HCT116 (cell line): ENCODE results near the gene CELF4. TPM values are rescaled to one million over a fixed set of nuclear protein-coding genes. Genes with fewer than 3 reads are reported as not detected.

ENCODE experiments used
- ATAC-seq: fragments of 200-7000 bp; cut with Tn5 transposase; 2 replicates; pipeline ENCODE4 v1.9.1; 2020; ENCODE audit warnings: mild to moderate bottlenecking, moderate library complexity
- BruUV-seq: library from RNA; stranded (reverse); fragments of 400-500 nt; replicated peaks from 2 replicates; lab custom pipeline; 2021; lab: Mats Ljungman, UMichigan
- CTCF ChIA-PET: fragments of 300-600 bp; sonication (Branson Sonifier 250); formaldehyde crosslinking; loops from one replicate; lab custom pipeline; 2021; ENCODE audit warnings: antibody characterized with exemption; lab: Charles Lee
- POLR2A ChIA-PET: fragments of 300-600, 350-600 bp; sonication (Branson Sonifier 250); formaldehyde crosslinking; loops from one replicate; lab custom pipeline; 2021; ENCODE audit warnings: antibody characterized with exemption; lab: Charles Lee
- RAD21 ChIA-PET, 2 experiments: fragments of 300-600 bp; sonication (Branson Sonifier 250); formaldehyde crosslinking; loops; one replicate each; lab custom pipeline; 2023; ENCODE audit warnings: low total read pairs in 2 of 2; ENCODE audit not compliant: uncharacterized antibody in 2 of 2, unreplicated experiment in 2 of 2, low non-redundant PET in 1 of 2; lab: Charles Lee
- DNase-seq: peaks from one replicate; pipeline ENCODE4 v3.0.0-alpha.2; 2010; ENCODE audit warnings: low read depth, low spot score
- H2AFZ ChIP-seq: fragments of 200-600 bp; shearing (Covaris generic), sonication (generic); 2 replicates; pipeline ENCODE4 v1.6.1; 2017; ENCODE audit warnings: low read depth, mixed run types, mixed read lengths, antibody characterized with exemption, low read length; ENCODE audit not compliant: poor library complexity, severe bottlenecking
- H3K27ac ChIP-seq: 2 replicates; pipeline ENCODE4 v1.5.1; 2012; ENCODE audit warnings: low read depth, low read length
- H3K27me3 ChIP-seq: fragments of 200-600 bp; sonication (generic); 2 replicates; pipeline ENCODE4 v1.6.1; 2016; ENCODE audit warnings: mixed run types, low read length, mixed read lengths; ENCODE audit not compliant: insufficient read depth
- H3K36me3 ChIP-seq, 2 experiments: fragments of 200-500 bp in 1 of 2; fragments of 200-600 bp in 1 of 2; sonication (Bioruptor generic) in 1 of 2; sonication (generic) in 1 of 2; 2 replicates each; pipeline versions ENCODE4 v1.5.1 to v1.6.1; 2014 to 2016; ENCODE audit warnings: low read length in 2 of 2, inconsistent platforms in 1 of 2, mixed read lengths in 1 of 2, mixed run types in 1 of 2; ENCODE audit not compliant: insufficient read depth in 2 of 2, control insufficient read depth in 1 of 2
- H3K4me1 ChIP-seq, 2 experiments: fragments of 200-600 bp in 1 of 2; sonication (generic) in 1 of 2; 2 replicates each; pipeline versions ENCODE4 v1.5.1 to v1.6.1; 2012 to 2017; ENCODE audit warnings: low read length in 2 of 2, inconsistent platforms in 1 of 2, mild to moderate bottlenecking in 1 of 2, mixed read lengths in 1 of 2, mixed run types in 1 of 2, moderate library complexity in 1 of 2; ENCODE audit not compliant: insufficient read depth in 2 of 2, control insufficient read depth in 1 of 2
- H3K4me2 ChIP-seq: fragments of 200-600 bp; sonication (generic); 2 replicates; pipeline ENCODE4 v1.6.1; 2017; ENCODE audit warnings: mixed run types, low read length, mixed read lengths
- H3K4me3 ChIP-seq, 2 experiments: fragments of 200-600 bp in 1 of 2; sonication (generic) in 1 of 2; replicated peaks in 1 of 2; 2 replicates each; pipeline ENCODE4 v1.5.1; 2011 to 2016; ENCODE audit warnings: low read length in 2 of 2, control low read depth in 1 of 2, low read depth in 1 of 2, mild to moderate bottlenecking in 1 of 2, mixed read lengths in 1 of 2, mixed run types in 1 of 2
- H3K79me2 ChIP-seq: fragments of 200-600 bp; sonication (generic); 2 replicates; pipeline ENCODE4 v1.6.1; 2017; ENCODE audit warnings: mild to moderate bottlenecking, mixed run types, low read length, moderate library complexity, mixed read lengths; ENCODE audit not compliant: insufficient read depth
- H3K9ac ChIP-seq: fragments of 200-600 bp; sonication (generic); 2 replicates; pipeline ENCODE4 v1.6.1; 2016; ENCODE audit warnings: low read length, mixed read lengths
- H3K9me2 ChIP-seq: fragments of 200-600 bp; sonication (generic), shearing (Covaris generic); 2 replicates; pipeline ENCODE4 v1.6.1; 2017; ENCODE audit warnings: mixed run types, mild to moderate bottlenecking, moderate library complexity; ENCODE audit not compliant: insufficient read depth
- H3K9me3 ChIP-seq, 2 experiments: fragments of 200-500 bp in 1 of 2; fragments of 200-600 bp in 1 of 2; sonication (Bioruptor generic) in 1 of 2; sonication (generic) in 1 of 2; 2 replicates each; pipeline ENCODE4 v1.6.1; 2014 to 2017; ENCODE audit warnings: low read length in 2 of 2, mixed read lengths in 2 of 2, inconsistent platforms in 1 of 2, low read depth in 1 of 2, mild to moderate bottlenecking in 1 of 2, mixed run types in 1 of 2, moderate library complexity in 1 of 2; ENCODE audit not compliant: control insufficient read depth in 1 of 2, insufficient read depth in 1 of 2
- H4K20me1 ChIP-seq: fragments of 200-600 bp; sonication (generic), shearing (Covaris generic); 2 replicates; pipeline ENCODE4 v1.6.1; 2017; ENCODE audit warnings: mixed run types, mild to moderate bottlenecking, moderate library complexity; ENCODE audit not compliant: insufficient read depth
- ATF3 ChIP-seq: IDR thresholded peaks from 2 replicates; pipeline ENCODE4 v1.6.1; 2012
- CEBPB ChIP-seq: IDR thresholded peaks from 2 replicates; pipeline ENCODE4 v1.6.1; 2012; ENCODE audit warnings: low read depth
- EGR1 ChIP-seq: IDR thresholded peaks from 2 replicates; pipeline ENCODE4 v1.6.1; 2012; ENCODE audit warnings: low read depth
- EZH2 ChIP-seq: fragments of 200-600 bp; sonication (generic); IDR thresholded peaks from 2 replicates; pipeline ENCODE4 v1.6.1; 2017; ENCODE audit warnings: antibody characterized with exemption, mixed run types
- FOSL1 ChIP-seq: IDR thresholded peaks from 2 replicates; pipeline ENCODE4 v1.6.1; 2012; ENCODE audit warnings: low read depth
- JUND ChIP-seq: IDR thresholded peaks from 2 replicates; pipeline ENCODE4 v1.6.1; 2012
- POLR2A ChIP-seq: IDR thresholded peaks from 2 replicates; pipeline ENCODE4 v1.7.0; 2011; ENCODE audit warnings: borderline replicate concordance; ENCODE audit not compliant: insufficient read depth, insufficient read length; ENCODE audit errors: extremely low read depth
- POLR2AphosphoS5 ChIP-seq: IDR thresholded peaks from 2 replicates; pipeline ENCODE4 v1.6.1; 2011; ENCODE audit warnings: mild to moderate bottlenecking, low read depth, low read length, moderate library complexity
- RAD21 ChIP-seq: IDR thresholded peaks from 2 replicates; pipeline ENCODE4 v1.6.1; 2012; ENCODE audit warnings: low read depth, mild to moderate bottlenecking
- SIN3A ChIP-seq: IDR thresholded peaks from 2 replicates; pipeline ENCODE4 v1.6.1; 2012; ENCODE audit warnings: low read depth
- SP1 ChIP-seq: IDR thresholded peaks from 2 replicates; pipeline ENCODE4 v1.6.1; 2012; ENCODE audit warnings: low read depth
- SRF ChIP-seq: IDR thresholded peaks from 2 replicates; pipeline ENCODE4 v1.6.1; 2012; ENCODE audit warnings: low read depth
- YY1 ChIP-seq: IDR thresholded peaks from 2 replicates; pipeline ENCODE4 v1.6.1; 2011; ENCODE audit warnings: low read length, low read depth, moderate library complexity, mild to moderate bottlenecking; ENCODE audit not compliant: insufficient replicate concordance; ENCODE audit errors: extremely low read depth
- ZBTB33 ChIP-seq: IDR thresholded peaks from 2 replicates; pipeline ENCODE4 v1.6.1; 2011; ENCODE audit warnings: mild to moderate bottlenecking, low read length, moderate library complexity; ENCODE audit not compliant: insufficient replicate concordance; ENCODE audit errors: extremely low read depth
- ZFX ChIP-seq: fragments of 450-650 bp; IDR thresholded peaks from 2 replicates; pipeline ENCODE4 v1.6.1; 2017
- ZNF274 ChIP-seq: fragments of 200-500 bp; sonication (Bioruptor generic); IDR thresholded peaks from 2 replicates; pipeline ENCODE4 v1.6.1; 2014; ENCODE audit warnings: mild to moderate bottlenecking, low read depth, low read length, inconsistent platforms
- intact Hi-C: fragments of 100-400 bp; cut with micrococcal nuclease; formaldehyde crosslinking; loops from 2 replicates; pipeline ENCODE4 v1.10.0; 2022
- total RNA-seq: library from RNA; stranded (reverse); gene quantifications from one replicate; pipeline ENCODE4 v1.2.1, GENCODE V29; 2021; ENCODE audit not compliant: unreplicated experiment
- TF ChIP-seq, protein P1 (sequence below): IDR thresholded peaks from 2 replicates; pipeline ENCODE4 v1.6.1; 2012
- TF ChIP-seq, protein P2 (sequence below), 3 experiments: fragments of 200-600 bp in 1 of 3; sonication (generic) in 1 of 3; IDR thresholded peaks in 2 of 3; conservative IDR thresholded peaks in 1 of 3; 2 replicates each; pipeline ENCODE4 v1.5.1; 2012 to 2017; ENCODE audit warnings: low read depth in 2 of 3, low read length in 2 of 3, antibody characterized with exemption in 1 of 3, borderline replicate concordance in 1 of 3, control low read depth in 1 of 3, mild to moderate bottlenecking in 1 of 3, mixed read lengths in 1 of 3, mixed run types in 1 of 3, moderate library complexity in 1 of 3; ENCODE audit not compliant: insufficient read depth in 1 of 3

The CELF4 gene
- total RNA-seq, 1 experiment from 2014 or later, result not detected

DNA sequence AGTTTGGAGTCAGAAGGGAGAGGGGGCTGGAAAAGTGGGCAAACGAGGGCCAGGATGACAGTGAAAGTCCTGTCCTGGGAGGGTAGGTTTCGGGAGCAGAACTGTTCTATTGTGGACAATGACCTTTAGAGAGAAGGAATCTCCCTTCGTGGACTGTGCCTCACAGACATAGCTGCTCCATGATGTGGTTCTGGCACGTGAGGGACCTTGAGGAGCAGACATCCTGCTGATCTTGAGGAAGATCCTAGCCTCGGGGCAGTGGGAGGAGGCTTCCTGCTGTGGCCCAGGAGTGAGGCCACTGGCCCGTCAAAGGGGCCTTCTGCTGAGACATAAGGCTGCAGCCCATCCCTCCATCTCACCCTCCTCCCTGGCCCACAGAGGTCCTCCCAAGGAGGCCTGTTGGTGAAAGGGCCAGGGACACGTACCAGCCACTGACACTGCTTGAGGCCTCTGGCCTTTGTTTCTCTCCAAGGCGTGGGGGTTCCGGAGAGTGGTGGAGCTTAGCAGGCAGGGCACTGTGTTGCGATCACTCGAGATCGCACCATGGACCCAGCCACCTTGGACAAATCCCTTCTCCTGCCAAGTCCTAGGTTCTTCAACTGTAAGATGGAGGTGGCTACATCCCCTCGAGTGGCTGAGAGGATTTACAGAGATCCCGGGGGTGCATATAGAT is 167.2 kb downstream of the CELF4 start (continued):
- TF ChIP-seq, protein P1, sequence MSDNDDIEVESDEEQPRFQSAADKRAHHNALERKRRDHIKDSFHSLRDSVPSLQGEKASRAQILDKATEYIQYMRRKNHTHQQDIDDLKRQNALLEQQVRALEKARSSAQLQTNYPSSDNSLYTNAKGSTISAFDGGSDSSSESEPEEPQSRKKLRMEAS, result no peak
- no peak for TF ChIP-seq FOSL1
- no peak for TF ChIP-seq EGR1
- TF ChIP-seq, protein P2, sequence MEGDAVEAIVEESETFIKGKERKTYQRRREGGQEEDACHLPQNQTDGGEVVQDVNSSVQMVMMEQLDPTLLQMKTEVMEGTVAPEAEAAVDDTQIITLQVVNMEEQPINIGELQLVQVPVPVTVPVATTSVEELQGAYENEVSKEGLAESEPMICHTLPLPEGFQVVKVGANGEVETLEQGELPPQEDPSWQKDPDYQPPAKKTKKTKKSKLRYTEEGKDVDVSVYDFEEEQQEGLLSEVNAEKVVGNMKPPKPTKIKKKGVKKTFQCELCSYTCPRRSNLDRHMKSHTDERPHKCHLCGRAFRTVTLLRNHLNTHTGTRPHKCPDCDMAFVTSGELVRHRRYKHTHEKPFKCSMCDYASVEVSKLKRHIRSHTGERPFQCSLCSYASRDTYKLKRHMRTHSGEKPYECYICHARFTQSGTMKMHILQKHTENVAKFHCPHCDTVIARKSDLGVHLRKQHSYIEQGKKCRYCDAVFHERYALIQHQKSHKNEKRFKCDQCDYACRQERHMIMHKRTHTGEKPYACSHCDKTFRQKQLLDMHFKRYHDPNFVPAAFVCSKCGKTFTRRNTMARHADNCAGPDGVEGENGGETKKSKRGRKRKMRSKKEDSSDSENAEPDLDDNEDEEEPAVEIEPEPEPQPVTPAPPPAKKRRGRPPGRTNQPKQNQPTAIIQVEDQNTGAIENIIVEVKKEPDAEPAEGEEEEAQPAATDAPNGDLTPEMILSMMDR (IDR thresholded peaks at IDR 0.05 in 2 of 3, conservative IDR thresholded peaks at IDR 0.05 in 1 of 3; ENCODE audit: borderline replicate concordance in 1 of 3, insufficient read depth in 1 of 3, low read depth in 2 of 3, low read length in 2 of 3), result no peak

DNA sequence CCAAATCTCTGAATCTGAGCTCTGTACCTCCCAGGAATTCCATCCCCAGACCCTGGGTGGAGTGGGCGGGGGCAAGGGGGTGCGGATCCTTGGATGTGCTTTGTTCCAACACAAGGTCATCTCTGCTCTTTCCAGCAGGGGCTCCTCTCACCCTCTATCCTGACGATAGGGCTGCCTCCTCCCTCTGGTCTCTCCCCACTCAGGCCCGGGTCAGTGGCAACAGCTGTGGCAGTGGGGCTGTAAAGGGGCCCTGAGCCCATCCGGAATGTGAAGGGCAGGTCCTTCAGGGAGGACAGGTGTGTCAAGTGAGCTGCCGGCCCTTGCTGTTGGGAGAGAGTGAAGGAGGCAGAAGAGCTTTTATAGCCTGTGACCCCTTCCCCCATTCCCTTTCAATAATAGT is 167.8 kb downstream of the CELF4 start:
- Histone ChIP-seq H3K9me3 (no peaks in the 10 kb centered on the region), H3K9me2 (no peaks in the 10 kb centered on the region), H3K79me2 (no peaks in the 10 kb centered on the region), H3K36me3 (no peaks in the 10 kb centered on the region), H3K9ac (no peak overlapping the region), H4K20me1 (no peaks in the 10 kb centered on the region), H2AFZ (no peak overlapping the region), H3K27me3 (peaks cover 6% of the 10 kb centered on the region; the same call in 1 of the 2 replicates), H3K4me3 (no peak overlapping the region), H3K27ac (no peak overlapping the region), H3K4me2 (no peak overlapping the region), H3K4me1 (peaks cover 11 to 17% of the 10 kb centered on the region in 2 experiments; a peak in 3 of 4 replicates)
- ATAC-seq (no peak), DNase-seq (no peak)
- intact Hi-C loops, result no loop called here
- RAD21 ChIA-PET, result no interaction called here
- POLR2A ChIA-PET, result no interaction called here
- BruUV-seq, result no TSS peak
- CTCF ChIA-PET, result no interaction called here
- TF ChIP-seq EGR1 (no peak), YY1 (no peak), CEBPB (no peak), JUND (no peak), ZBTB33 (no peak), ZNF274 (no peak), POLR2A (no peak), RAD21 (no peak), FOSL1 (no peak), EZH2 (no peak), POLR2AphosphoS5 (no peak), ATF3 (no peak), SIN3A (no peak), ZFX (no peak), SRF (no peak), SP1 (no peak)
- TF ChIP-seq, protein P2 (IDR thresholded peaks at IDR 0.05 in 2 of 3, conservative IDR thresholded peaks at IDR 0.05 in 1 of 3; ENCODE audit: borderline replicate concordance in 1 of 3, insufficient read depth in 1 of 3, low read depth in 2 of 3, low read length in 2 of 3), result no peak
